Activated CD4-positive, alpha-beta memory T cell treated with anti-CD3 and anti-CD28 coated beads for 36 hours (primary cell): ENCODE data around the gene THEM5. TPM values are rescaled to one million over a fixed set of nuclear protein-coding genes. Genes with fewer than 3 reads are reported as not detected.

ENCODE experiments used
- CTCF ChIA-PET: fragments of 350-600 bp; sonication (Branson Sonifier 250); formaldehyde crosslinking; loops from one replicate; lab custom pipeline; 2021; ENCODE audit warnings: antibody characterized with exemption, inconsistent platforms; lab: Charles Lee
- POLR2A ChIA-PET: fragments of 350-600 bp; sonication (Branson Sonifier 250); formaldehyde crosslinking; loops from one replicate; lab custom pipeline; 2021; ENCODE audit warnings: antibody characterized with exemption; lab: Charles Lee
- DNase-seq: peaks from one replicate; pipeline ENCODE4 v3.0.0-alpha.2; 2020
- H3K27ac Mint-ChIP-seq: one replicate; pipeline ENCODE4 v1.8.0; 2021; ENCODE audit warnings: mixed read lengths
- H3K27me3 Mint-ChIP-seq: one replicate; pipeline ENCODE4 v1.8.0; 2021; ENCODE audit warnings: mixed read lengths
- H3K36me3 Mint-ChIP-seq: one replicate; pipeline ENCODE4 v1.8.0; 2021; ENCODE audit warnings: mixed read lengths
- H3K4me1 Mint-ChIP-seq: one replicate; pipeline ENCODE4 v1.8.0; 2021; ENCODE audit warnings: low read depth, mixed read lengths
- H3K4me3 Mint-ChIP-seq: one replicate; pipeline ENCODE4 v1.8.0; 2021; ENCODE audit warnings: mild to moderate bottlenecking, mixed read lengths
- H3K9me3 Mint-ChIP-seq: one replicate; pipeline ENCODE4 v1.8.0; 2021; ENCODE audit warnings: mixed read lengths
- intact Hi-C: fragments of 100-400 bp; cut with micrococcal nuclease; formaldehyde crosslinking; loops from one replicate; pipeline ENCODE4 v1.15.1; 2023
- total RNA-seq, 2 experiments: library from RNA; stranded (reverse); gene quantifications; one replicate each; pipeline ENCODE4 v1.2.3, GENCODE V29; 2021

THEM5 gene
- total RNA-seq, 2 experiments from 2014 or later, result not detected

- POLR2A ChIA-PET, result no interaction called here
- intact Hi-C loops, result no loop called here
- Mint-ChIP-seq H3K4me3 (no peak overlapping the region), H3K9me3 (no peaks in the 10 kb centered on the region), H3K36me3 (no peaks in the 10 kb centered on the region), H3K27me3 (no peaks in the 10 kb centered on the region), H3K27ac (no peak overlapping the region), H3K4me1 (peaks cover 8% of the 10 kb centered on the region)
- CTCF ChIA-PET, result no interaction called here
- DNase-seq, result no peak
Measured at GRCh38 chr1:151799179-151800022, 54.1 kb downstream of the THEM5 start.

- no peaks in the 10 kb centered on the region for H3K9me3 Mint-ChIP-seq
Measured at GRCh38 chr1:151798571-151798970, 54.9 kb downstream of the THEM5 start.

More at GRCh38 chr1:151798571-151798970, 54.9 kb downstream of the THEM5 start:
- H3K27me3 Mint-ChIP-seq, result no peaks in the 10 kb centered on the region
- ChIA-PET POLR2A (no interaction called here), CTCF (no interaction called here)
- H3K27ac Mint-ChIP-seq, result no peak overlapping the region
- DNase-seq, result no peak
- H3K4me3 Mint-ChIP-seq, result no peak overlapping the region
- intact Hi-C loops, result no loop called here
- no peaks in the 10 kb centered on the region for H3K36me3 Mint-ChIP-seq
- peaks cover 8% of the 10 kb centered on the region for H3K4me1 Mint-ChIP-seq

Other genes starting within 250 kb of the THEM5 start
- gene SNX27, start 241.7 kb downstream of the THEM5 start, total RNA-seq, result 10 to 100 TPM; 27.1 to 30.7 TPM
- not detected for gene CELF3, start 136.9 kb downstream of the THEM5 start, total RNA-seq
- gene RIIAD1, start 132.2 kb downstream of the THEM5 start, total RNA-seq, result not detected
- 100 to 1,000 TPM; 135 to 154 TPM for gene MRPL9, start 90.2 kb downstream of the THEM5 start, total RNA-seq
- gene TDRKH, start 63.2 kb downstream of the THEM5 start, total RNA-seq, result 10 to 100 TPM; 30.6 to 32.4 TPM
- gene LINGO4, start 48.3 kb downstream of the THEM5 start, total RNA-seq, result under 1 TPM; 0.33 to 0.39 TPM
- 10 to 100 TPM in 1 of 2 experiments, 1 to 10 TPM in 1; 9.9 to 10.9 TPM for gene RORC, start 21.9 kb downstream of the THEM5 start, total RNA-seq
- gene C2CD4D, start 13.9 kb downstream of the THEM5 start, total RNA-seq, result 1 to 10 TPM; 3.3 to 3.9 TPM
- 10 to 100 TPM; 19.6 to 24.9 TPM for gene THEM4, start 55.8 kb upstream of the THEM5 start, total RNA-seq
- gene S100A10, start 140.1 kb upstream of the THEM5 start, total RNA-seq, result 100 to 1,000 TPM; 257 to 270 TPM
- 100 to 1,000 TPM; 460 to 477 TPM for gene S100A11, start 183.3 kb upstream of the THEM5 start, total RNA-seq
- gene TCHHL1, start 235.4 kb upstream of the THEM5 start, total RNA-seq, result not detected